GM12874 (cell line): Measurements from ENCODE around the gene ARNT2.
A peak's percentile ranks its signal among the peaks of the same experiment; 100 is the strongest.

Source experiments
- TF ChIP-seq, protein P1 (sequence below): IDR thresholded peaks from 2 replicates; pipeline ENCODE4 v1.5.1; 2011; ENCODE audit warnings: low read depth, mild to moderate bottlenecking, control low read depth, low read length, moderate library complexity; ENCODE audit not compliant: insufficient read depth

ARNT2 gene

DNA sequence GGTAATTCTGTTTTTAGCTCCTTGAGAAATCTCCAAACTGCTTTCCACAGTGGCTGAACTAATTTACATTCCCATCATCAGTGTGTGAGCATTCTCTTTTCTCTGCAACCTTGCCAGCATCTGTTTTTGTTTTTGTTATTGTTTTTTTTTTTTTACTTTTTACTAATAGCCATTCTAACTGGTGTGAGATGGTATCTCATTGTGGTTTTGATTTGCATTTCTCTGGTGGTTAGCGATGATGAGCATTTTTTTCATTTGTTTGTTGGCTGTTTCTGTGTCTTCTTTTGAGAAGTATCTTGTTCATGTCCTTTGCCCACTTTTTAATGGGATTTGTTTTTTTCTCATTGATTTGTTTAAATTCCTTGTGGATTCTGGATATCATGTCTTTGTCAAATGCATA, 161.2 kb downstream of the ARNT2 start:
- TF ChIP-seq, protein P1, sequence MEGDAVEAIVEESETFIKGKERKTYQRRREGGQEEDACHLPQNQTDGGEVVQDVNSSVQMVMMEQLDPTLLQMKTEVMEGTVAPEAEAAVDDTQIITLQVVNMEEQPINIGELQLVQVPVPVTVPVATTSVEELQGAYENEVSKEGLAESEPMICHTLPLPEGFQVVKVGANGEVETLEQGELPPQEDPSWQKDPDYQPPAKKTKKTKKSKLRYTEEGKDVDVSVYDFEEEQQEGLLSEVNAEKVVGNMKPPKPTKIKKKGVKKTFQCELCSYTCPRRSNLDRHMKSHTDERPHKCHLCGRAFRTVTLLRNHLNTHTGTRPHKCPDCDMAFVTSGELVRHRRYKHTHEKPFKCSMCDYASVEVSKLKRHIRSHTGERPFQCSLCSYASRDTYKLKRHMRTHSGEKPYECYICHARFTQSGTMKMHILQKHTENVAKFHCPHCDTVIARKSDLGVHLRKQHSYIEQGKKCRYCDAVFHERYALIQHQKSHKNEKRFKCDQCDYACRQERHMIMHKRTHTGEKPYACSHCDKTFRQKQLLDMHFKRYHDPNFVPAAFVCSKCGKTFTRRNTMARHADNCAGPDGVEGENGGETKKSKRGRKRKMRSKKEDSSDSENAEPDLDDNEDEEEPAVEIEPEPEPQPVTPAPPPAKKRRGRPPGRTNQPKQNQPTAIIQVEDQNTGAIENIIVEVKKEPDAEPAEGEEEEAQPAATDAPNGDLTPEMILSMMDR = no peak

GRCh38 chr15:80565988-80566387, 161.8 kb downstream of the ARNT2 start:
- TF ChIP-seq, protein P1 = no peak

DNA sequence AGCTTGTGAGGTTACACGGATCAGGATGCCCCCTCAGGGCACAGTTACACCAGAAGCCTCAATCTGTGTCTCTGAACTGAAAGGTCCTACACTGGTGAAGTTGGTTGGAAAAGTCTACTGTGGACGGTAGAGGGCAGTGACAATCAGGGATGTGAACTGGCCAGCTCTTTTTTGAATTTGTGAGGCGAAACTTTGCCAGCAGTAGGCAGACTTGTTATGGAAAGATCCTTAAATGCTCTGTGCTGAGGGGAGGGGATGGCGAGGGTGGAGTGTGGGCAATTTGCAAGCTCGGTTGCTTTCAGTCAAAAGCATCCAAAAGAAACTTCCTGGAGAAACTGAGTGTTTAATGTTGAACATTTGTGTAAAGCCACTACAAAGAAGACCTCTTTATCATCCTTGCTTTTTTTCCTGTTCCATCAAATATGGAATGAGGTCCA, 163.6 kb downstream of the ARNT2 start:
- TF ChIP-seq, protein P1 = peak; percentile 55

DNA sequence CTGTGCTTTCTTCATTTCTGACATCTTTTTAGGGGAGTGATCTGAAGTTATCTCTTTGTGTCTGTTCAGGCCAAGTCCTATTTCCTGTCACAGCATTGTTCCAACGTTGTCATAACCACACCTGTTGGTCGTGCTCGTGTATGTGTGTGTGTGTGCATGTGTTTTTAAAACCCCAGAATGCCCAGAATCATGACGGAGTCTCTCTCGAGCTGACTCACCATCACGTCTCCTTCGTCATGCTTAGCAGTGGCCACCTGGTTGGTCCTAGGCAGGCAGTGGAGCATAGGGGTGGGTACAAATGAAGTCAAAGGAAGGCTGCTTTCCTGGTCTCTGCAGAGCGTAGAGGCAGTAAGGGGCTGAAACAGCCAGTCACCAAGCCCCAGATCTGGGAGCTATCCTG, 164.1 kb downstream of the ARNT2 start:
- TF ChIP-seq, protein P1 = no peak

- TF ChIP-seq, protein P1 = no peak
Measured at GRCh38 chr15:80568876-80569605, 164.9 kb downstream of the ARNT2 start.

DNA sequence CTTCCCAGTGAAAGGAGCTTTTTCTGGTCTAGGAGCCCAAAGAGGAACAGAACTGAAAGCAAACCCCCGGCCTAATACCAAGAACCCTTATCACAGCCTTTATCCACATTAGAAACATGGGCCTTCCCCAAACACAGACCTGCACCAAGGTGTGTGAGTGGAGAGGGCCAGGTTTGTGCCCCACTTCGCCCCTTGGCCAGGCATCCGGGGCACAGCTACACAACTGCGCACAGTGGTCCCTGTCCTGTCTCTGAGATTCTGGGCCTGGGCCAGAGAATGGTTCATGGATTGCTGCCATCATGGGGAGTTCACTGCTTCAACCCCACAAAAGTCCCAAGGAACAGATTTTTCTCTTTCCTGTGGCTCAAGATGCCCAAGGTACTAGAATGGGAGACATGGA, 165.5 kb downstream of the ARNT2 start:
- TF ChIP-seq, protein P1 = no peak

DNA sequence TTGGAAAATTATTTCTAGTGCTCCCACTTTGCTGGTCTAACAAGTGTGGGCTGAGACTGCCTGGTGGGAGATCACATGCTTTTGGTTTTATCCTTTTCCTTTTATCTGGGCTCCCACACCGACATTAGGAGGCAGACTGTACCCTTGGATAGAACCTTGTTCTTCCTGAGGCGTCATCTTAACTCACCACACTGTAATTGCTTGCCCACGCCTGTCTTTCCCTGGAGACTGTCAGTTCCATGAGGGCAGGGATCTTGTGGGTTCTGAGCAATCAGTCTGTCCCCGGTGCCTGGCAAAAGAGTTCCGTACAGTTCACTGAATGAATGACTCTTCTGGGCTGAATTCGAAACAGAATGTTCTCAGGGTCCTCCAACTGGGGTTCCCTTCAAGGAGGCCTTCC, 166.4 kb downstream of the ARNT2 start:
- TF ChIP-seq, protein P1 = no peak

- TF ChIP-seq, protein P1 = no peak
Measured at GRCh38 chr15:80572337-80572736, 168.2 kb downstream of the ARNT2 start.
